SH-SY5Y (cell line): ENCODE measurements around the gene RMC1.

Experiments
- GATA2 ChIP-seq: IDR thresholded peaks from 2 replicates; pipeline ENCODE4 v1.6.1; 2011; ENCODE audit warnings: mild to moderate bottlenecking, low read depth, low read length
- GATA3 ChIP-seq: IDR thresholded peaks from 2 replicates; pipeline ENCODE4 v1.6.1; 2011; ENCODE audit warnings: low read depth, mild to moderate bottlenecking, low read length, moderate library complexity

Gene RMC1

GRCh38 chr18:23485386-23485785, 17.9 kb upstream of the RMC1 start:
- no peak for TF ChIP-seq GATA2
- TF ChIP-seq GATA3: no peak

- TF ChIP-seq GATA3: no peak
- no peak for TF ChIP-seq GATA2
These were observed 15.4 kb upstream of the RMC1 start for GRCh38 chr18:23487738-23488570.

- TF ChIP-seq GATA2: no peak
- TF ChIP-seq GATA3: no peak
These were observed 9.7 kb upstream of the RMC1 start for GRCh38 chr18:23493654-23494053.

- no peak for TF ChIP-seq GATA3
- TF ChIP-seq GATA2: no peak
These were observed 8.3 kb upstream of the RMC1 start for GRCh38 chr18:23494992-23495391.

GRCh38 chr18:23495723-23496440, 7.4 kb upstream of the RMC1 start:
- no peak for TF ChIP-seq GATA3
- TF ChIP-seq GATA2: no peak

GRCh38 chr18:23498117-23498516, 5.2 kb upstream of the RMC1 start:
- TF ChIP-seq GATA2: no peak
- TF ChIP-seq GATA3: no peak

- no peak for TF ChIP-seq GATA3
- TF ChIP-seq GATA2: no peak
These were observed 4.4 kb upstream of the RMC1 start for GRCh38 chr18:23498877-23499276.

GRCh38 chr18:23499291-23499781, 4.0 kb upstream of the RMC1 start:
- no peak for TF ChIP-seq GATA2
- TF ChIP-seq GATA3: no peak

- TF ChIP-seq GATA3: no peak
- TF ChIP-seq GATA2: no peak
These were observed 1.7 kb upstream of the RMC1 start for GRCh38 chr18:23501626-23502025.

GRCh38 chr18:23502516-23503037, 734 bp upstream of the RMC1 start:
- no peak for TF ChIP-seq GATA3
- TF ChIP-seq GATA2: no peak

GRCh38 chr18:23503963-23504344, 643 bp downstream of the RMC1 start:
- TF ChIP-seq GATA2: no peak
- TF ChIP-seq GATA3: no peak

- TF ChIP-seq GATA2: no peak
- TF ChIP-seq GATA3: no peak
These were observed 1.4 kb downstream of the RMC1 start for GRCh38 chr18:23504720-23505119.

- TF ChIP-seq GATA2 (peak; percentile 85), GATA3 (peak; percentile 43)
These were observed 3.1 kb downstream of the RMC1 start for GRCh38 chr18:23506393-23506792.

- TF ChIP-seq GATA3: no peak
- TF ChIP-seq GATA2: no peak
These were observed 9.3 kb downstream of the RMC1 start for GRCh38 chr18:23512641-23513040.
